HG02852 (cell line): ENCODE results near the gene KRTAP3-2.

Source experiments
- ATAC-seq: cut with Tn5 transposase; IDR thresholded peaks from one replicate; pipeline ENCODE4 v1.9.1; 2021; ENCODE audit warnings: mild to moderate bottlenecking, moderate library complexity; ENCODE audit not compliant: unreplicated experiment

KRTAP3-2 gene

GRCh38 chr17:41012326-41013120, 12.8 kb upstream of the KRTAP3-2 start:
- no peak for ATAC-seq

DNA sequence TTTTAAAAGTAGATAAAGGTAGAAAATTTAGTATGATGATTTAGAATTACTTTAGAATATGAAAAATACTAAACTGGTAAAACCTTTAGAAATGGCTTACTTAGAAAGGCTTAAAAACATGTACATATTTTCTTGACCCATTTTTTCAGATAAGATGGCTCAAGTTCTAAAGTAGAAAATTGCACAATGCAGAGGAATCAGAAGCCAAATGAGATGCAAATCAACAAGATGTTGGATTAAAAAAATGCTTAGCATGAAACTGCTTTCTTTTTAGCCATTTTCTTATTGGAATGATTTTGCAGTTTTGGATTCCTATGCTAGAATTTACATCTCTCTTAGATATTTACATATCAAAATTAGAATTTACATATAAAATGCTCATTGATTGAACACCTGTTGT, 10.7 kb upstream of the KRTAP3-2 start:
- ATAC-seq: no peak

DNA sequence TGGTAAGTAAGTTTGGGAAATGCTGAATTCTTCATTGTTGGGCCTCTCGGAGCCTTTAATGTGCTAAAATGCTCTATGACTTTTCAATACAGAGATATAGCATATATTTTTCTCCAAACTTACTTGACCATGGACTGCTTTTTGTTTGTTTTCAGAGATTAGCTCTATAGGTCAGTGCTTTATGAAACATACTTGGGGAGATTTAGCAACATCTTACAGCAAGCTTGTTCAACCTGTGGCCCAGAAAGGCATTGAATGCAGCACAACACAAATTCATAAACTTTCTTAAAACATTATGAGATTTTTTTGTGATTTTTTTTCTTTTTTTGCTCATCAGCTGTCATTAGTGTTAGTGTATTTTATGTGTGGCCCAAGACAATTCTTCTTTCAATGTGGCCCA, 10.2 kb upstream of the KRTAP3-2 start:
- ATAC-seq: no peak

GRCh38 chr17:41009301-41009760, 9.6 kb upstream of the KRTAP3-2 start:
- ATAC-seq: no peak

DNA sequence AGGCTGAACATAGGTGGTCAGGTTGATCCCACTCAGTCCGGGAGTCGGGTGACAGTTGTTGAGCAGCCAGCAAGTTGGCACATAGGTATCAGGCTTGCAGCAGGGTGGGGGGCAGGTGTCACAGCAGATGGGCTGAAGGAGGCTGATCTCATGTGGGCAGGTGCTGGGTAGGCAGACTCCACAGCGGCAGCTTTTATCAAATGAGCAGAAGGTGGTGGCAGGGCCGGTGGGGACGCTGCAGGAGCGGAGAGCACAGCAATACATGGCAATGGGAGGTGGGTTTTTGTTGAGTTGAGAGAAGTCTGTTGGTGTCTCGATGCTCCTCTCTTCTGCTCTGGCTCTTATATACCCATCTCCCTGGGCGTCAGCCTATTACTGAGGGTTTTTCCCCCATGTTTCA, 9.1 kb upstream of the KRTAP3-2 start, which contains the start of gene KRTAP3-1:
TSS of gene KRTAP3-1 (minus strand) at position 318 of the 400 bp plus-strand sequence. CDS start at position 264, 54 bp downstream.
- no peak for ATAC-seq

GRCh38 chr17:41004397-41004796, 4.7 kb upstream of the KRTAP3-2 start:
- ATAC-seq: no peak

DNA sequence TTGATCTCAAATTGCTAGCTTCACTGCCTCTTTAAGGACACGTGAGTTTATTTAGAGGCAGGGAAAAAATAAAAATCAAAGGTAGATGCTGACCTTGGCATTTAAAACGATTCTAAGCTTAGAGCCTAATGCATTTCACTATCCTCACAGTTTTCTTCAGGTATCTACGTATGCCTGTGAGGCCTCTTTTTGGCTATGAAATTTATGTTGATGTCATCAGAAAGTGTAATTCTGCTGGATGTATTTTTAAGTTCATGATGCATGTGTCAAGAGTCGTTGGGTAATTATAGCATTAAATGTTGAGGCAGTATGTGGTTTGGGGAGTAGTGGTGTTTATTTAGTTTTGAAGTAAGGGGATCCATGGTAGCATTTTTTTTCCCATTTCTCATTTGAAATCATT, 4.2 kb upstream of the KRTAP3-2 start:
- ATAC-seq: no peak

GRCh38 chr17:41002814-41003213, 3.1 kb upstream of the KRTAP3-2 start:
- no peak for ATAC-seq

DNA sequence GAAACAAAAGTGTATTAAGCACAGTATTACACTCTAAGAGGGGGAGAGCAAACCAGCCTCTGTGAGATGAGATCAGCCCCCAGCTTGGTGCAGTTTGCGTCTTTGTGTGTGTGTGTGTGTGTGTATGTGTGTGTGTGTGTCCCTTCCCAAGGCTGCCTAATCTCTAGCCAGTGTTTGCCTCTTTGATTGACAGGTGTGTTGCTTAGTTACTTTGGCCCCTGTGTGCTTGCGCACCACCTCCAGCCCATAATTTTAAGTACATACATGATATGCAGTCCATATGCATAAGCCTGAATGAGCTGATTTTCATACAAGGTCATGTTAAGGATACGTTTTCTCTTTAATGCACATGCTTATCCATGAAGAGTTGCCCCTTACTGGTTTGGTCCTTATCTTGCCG, 2.1 kb upstream of the KRTAP3-2 start:
- ATAC-seq: no peak

DNA sequence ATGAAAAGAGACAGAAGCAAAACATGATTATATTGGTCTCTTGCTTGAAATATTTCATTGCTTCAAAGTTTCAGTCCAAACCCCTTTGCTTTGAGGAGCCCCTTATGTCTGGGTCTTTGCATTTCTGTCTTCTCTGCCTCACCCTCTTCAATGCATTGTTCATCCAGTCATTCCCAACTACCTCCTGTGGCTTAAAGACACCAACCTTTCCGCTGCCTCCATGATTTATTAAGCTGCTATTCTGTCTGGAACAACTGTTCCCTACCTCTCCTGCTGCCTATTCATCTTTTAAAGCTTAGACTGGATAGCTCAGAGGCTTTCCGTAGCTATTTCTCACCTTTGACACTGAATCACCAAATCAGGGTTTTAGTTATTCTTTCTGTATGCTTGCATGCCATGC, 2.3 kb downstream of the KRTAP3-2 start:
- ATAC-seq: no peak

DNA sequence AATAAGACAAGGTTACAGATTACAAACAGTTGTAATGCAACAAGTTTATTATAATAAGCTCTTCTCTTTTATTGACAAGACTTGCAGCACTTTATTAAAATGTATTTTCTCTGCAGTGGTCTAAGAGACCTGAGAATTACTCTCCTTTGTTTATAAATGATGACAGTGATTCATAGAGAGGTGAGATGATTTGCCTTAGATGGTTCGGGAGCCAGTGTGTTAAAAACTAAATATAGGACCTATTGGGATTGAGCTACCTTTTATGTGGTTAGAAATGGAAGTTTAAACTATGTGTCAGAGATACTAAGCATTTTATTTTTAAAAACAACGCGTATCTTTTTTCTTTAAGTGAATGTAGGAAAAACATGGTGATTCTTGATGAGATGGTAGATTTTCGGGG, 2.9 kb downstream of the KRTAP3-2 start:
- no peak for ATAC-seq

- ATAC-seq: no peak
These were observed 4.6 kb downstream of the KRTAP3-2 start for GRCh38 chr17:40995116-40995515.

- no peak for ATAC-seq
These were observed 5.9 kb downstream of the KRTAP3-2 start, which contains the start of gene KRTAP3-3 for GRCh38 chr17:40993839-40994238. Gene KRTAP3-3 (minus strand): TSS chr17:40994164. CDS start chr17:40994097, 67 bp downstream.

GRCh38 chr17:40993084-40993483, 6.6 kb downstream of the KRTAP3-2 start:
- ATAC-seq: no peak

DNA sequence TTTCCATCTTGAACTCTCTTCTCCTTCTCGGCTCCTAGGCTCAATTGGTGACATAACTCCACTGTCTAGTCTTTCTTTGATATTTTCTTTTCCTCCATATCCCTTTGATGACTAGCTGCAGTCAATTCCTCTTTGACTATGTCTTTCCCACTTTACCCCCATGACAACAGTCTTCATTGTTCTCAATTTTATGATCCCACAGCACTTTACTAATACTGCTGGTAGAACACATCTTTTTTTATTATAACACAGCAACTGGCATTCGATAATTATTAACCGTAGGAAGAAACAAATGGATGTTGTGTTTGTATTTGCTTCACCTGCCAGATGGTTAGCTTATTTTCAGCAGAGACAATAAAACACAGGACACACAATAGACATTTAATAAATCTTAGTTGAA, 7.0 kb downstream of the KRTAP3-2 start:
- ATAC-seq: no peak

DNA sequence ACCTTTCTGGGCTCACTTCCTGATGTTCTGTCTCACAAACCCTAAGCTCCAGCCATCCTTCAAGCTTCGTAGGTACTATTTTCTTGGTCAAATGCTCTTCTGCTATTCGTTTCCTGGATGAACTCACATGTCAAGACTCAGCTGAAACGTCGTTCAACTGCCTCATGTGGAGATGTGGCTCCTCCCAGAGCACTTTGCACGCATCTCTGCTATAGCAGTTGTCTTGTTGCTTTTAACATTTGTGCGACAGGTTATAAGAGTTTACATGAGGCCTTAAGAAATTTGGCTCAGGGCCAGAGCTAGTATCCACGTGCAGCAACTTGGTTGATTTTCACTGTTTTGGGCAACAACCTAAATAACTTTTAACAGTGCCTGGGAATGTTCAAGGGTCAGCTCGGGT, 12.8 kb downstream of the KRTAP3-2 start:
- no peak for ATAC-seq

DNA sequence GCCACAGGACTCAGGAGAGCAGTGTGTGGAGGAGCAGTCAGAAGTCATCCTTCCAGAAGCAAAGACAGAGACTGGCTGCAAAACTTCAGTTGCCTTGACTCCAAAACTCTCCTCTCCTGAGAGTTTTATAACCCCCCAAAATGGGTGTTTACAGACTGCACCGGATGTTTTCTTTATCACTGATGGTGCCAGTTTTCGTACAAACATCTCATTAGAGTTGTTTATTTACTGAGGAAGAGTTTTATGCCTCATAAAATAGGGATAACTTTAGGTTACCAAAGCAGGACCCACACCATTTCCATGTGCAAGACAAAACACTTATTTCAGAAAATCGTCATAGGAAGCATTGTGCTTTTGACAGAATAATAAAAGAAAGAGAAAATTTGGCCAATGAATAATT, 15.5 kb downstream of the KRTAP3-2 start, which contains the start of gene KRT40:
TSS of gene KRT40 (minus strand) at position 101 of the 400 bp plus-strand sequence. CDS start at position 48, 53 bp downstream.
- ATAC-seq: no peak

GRCh38 chr17:40981115-40981514, 18.6 kb downstream of the KRTAP3-2 start:
- ATAC-seq: no peak

GRCh38 chr17:40980596-40980995, 19.1 kb downstream of the KRTAP3-2 start:
- no peak for ATAC-seq

DNA sequence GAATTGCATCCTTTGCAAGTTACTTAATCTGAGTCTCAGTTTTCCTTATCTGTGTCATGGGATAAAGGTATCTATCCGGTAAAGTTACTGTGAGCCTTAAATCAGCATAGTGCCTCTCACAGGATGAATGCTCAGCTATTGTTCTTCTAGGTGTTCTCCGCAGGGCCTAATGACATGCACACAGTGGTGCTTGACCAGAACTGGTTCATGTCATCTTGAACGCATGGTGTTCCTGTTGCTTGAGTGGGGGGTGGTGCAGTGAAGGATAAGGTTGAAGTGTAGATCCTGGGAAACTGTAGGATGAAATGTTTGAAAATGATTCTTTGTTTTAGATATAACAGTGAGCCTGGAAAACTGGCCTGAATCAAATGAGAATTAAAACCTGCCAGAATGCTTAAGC, 19.6 kb downstream of the KRTAP3-2 start:
- no peak for ATAC-seq

GRCh38 chr17:40978575-40979151, 21.0 kb downstream of the KRTAP3-2 start:
- ATAC-seq: no peak

GRCh38 chr17:40975516-40975915, 24.2 kb downstream of the KRTAP3-2 start:
- no peak for ATAC-seq
